ENCODE data around the gene NCK1.

The NCK1 gene

DNA sequence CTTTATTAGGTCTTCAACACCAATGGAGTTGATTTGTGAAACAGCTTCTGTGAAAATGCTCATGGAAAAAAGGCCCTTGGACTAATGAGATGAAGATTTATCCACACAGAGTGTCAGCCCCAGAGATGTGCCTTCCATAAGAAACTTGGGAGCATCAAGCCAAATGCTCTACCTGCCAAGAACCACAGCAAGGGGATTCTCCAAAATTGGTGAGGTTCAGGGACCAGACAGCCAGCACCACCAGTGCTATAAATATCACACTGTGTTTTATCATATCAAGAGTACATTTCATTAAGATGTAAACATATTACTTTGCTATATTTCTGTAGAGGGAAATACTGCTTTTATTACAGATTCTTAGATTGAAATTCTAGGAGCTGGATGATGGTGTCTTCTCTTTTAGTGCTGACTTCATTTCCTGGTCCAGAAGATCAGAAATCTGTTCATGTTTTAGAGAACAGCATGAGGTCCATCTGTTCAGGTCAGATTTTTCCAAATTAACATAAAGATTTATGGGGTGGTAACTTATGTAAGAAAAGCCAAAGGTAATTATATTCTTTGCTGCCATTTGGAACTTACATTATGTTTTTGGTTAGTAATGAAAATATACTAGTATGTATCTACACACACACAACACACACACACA is 25.4 kb upstream of the NCK1 start:
- Histone ChIP-seq H3K27ac (ENCODE audit: low read depth, low read length) (no peak overlapping the region), H4K20me1 (ENCODE audit: control insufficient read depth, insufficient read depth, low read depth, low read length) (no peaks in the 10 kb centered on the region)
- TF ChIP-seq, protein P1, sequence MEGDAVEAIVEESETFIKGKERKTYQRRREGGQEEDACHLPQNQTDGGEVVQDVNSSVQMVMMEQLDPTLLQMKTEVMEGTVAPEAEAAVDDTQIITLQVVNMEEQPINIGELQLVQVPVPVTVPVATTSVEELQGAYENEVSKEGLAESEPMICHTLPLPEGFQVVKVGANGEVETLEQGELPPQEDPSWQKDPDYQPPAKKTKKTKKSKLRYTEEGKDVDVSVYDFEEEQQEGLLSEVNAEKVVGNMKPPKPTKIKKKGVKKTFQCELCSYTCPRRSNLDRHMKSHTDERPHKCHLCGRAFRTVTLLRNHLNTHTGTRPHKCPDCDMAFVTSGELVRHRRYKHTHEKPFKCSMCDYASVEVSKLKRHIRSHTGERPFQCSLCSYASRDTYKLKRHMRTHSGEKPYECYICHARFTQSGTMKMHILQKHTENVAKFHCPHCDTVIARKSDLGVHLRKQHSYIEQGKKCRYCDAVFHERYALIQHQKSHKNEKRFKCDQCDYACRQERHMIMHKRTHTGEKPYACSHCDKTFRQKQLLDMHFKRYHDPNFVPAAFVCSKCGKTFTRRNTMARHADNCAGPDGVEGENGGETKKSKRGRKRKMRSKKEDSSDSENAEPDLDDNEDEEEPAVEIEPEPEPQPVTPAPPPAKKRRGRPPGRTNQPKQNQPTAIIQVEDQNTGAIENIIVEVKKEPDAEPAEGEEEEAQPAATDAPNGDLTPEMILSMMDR (IDR thresholded peaks at IDR 0.05; ENCODE audit: low read depth, low read length, poor library complexity, severe bottlenecking) = no peak
- no peak for TF ChIP-seq EZH2phosphoT487 (IDR thresholded peaks at IDR 0.05; ENCODE audit: borderline replicate concordance, low read length)

DNA sequence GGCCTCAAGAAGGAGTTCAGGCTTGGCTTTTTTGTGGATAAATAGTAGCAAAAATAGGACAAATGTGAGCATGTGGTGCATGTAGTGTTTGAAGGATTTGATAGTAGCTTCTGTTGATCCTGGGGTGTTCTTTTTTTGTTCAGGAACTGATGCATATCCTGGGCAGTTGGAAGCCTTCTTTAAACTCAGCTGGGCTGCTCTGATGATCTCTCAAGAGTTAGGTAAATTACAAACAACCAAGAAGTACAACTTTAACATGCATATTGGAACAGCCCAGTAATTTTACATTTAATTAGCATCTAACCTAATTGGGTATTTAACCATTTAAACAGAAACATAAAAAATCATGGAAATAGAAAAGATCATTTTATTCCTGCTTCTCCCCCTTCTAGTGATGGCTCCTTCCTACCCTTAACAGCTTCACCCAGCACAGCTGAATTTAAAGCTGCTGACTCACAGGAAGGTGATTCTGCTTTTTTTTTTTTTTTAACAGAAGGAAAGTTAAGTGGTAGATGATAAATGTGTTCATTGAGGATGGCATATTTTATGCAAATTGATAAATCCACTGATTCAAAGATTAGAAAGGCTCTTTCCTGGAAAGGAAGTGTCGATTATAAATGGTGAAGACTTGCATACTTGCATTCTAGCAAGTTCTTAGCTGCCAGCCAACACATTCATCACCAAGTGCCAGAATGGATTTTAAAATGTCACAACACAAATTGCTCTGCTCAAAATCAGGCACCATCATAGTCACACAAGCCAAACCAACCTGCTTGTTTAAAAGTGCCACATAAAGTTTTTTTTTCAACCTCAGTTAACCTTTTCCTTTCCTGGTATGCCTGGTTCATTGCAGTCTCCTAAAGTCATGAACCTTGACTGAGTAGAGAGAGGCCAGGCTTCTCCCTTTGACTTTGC is 23.1 kb upstream of the NCK1 start:
- no peaks in the 10 kb centered on the region for H3K79me2 ChIP-seq (ENCODE audit: control insufficient read depth, low read length)
- H3K4me3 ChIP-seq (ENCODE audit: low read length) = no peak overlapping the region
- no peak overlapping the region for H3K4me2 ChIP-seq (ENCODE audit: low read length)
- H3K27me3 ChIP-seq (ENCODE audit: control insufficient read depth, low read length) = no peaks in the 10 kb centered on the region
- TF ChIP-seq EZH2phosphoT487 (IDR thresholded peaks at IDR 0.05; ENCODE audit: borderline replicate concordance, low read length) = no peak
- TF ChIP-seq, protein P1 (IDR thresholded peaks at IDR 0.05; ENCODE audit: low read depth, low read length, poor library complexity, severe bottlenecking) = no peak
- H3K27ac ChIP-seq (ENCODE audit: low read depth, low read length) = no peak overlapping the region
- no peaks in the 10 kb centered on the region for H3K9me3 ChIP-seq (ENCODE audit: control insufficient read depth, insufficient read depth, low read length)
- H3K9me2 ChIP-seq (replicated peaks; ENCODE audit: control insufficient read depth, low read length) = no peaks in the 10 kb centered on the region
- peaks cover 17% of the 10 kb centered on the region for H3K36me3 ChIP-seq (ENCODE audit: control insufficient read depth, low read length)
- H3K4me1 ChIP-seq (ENCODE audit: control insufficient read depth, low read length) = no peaks in the 10 kb centered on the region
- no peaks in the 10 kb centered on the region for H4K20me1 ChIP-seq (ENCODE audit: control insufficient read depth, insufficient read depth, low read depth, low read length)
- H3F3A ChIP-seq (ENCODE audit: control insufficient read depth, insufficient read depth) = peaks cover 4% of the 10 kb centered on the region; the same call in 1 of the 2 replicates

More for the DNA sequence above, 25.4 kb upstream of the NCK1 start:
- no peaks in the 10 kb centered on the region for H3K27me3 ChIP-seq (ENCODE audit: control insufficient read depth, low read length)
- H3K4me1 ChIP-seq (ENCODE audit: control insufficient read depth, low read length) = no peaks in the 10 kb centered on the region
- H3K4me3 ChIP-seq (ENCODE audit: low read length) = no peak overlapping the region
- H3K79me2 ChIP-seq (ENCODE audit: control insufficient read depth, low read length) = no peaks in the 10 kb centered on the region
- peaks cover 9% of the 10 kb centered on the region for H3K36me3 ChIP-seq (ENCODE audit: control insufficient read depth, low read length)
- peaks cover 4% of the 10 kb centered on the region; the same call in 1 of the 2 replicates for H3F3A ChIP-seq (ENCODE audit: control insufficient read depth, insufficient read depth)
- H3K4me2 ChIP-seq (ENCODE audit: low read length) = no peak overlapping the region
- H3K9me3 ChIP-seq (ENCODE audit: control insufficient read depth, insufficient read depth, low read length) = no peaks in the 10 kb centered on the region
- no peaks in the 10 kb centered on the region for H3K9me2 ChIP-seq (replicated peaks; ENCODE audit: control insufficient read depth, low read length)

DNA sequence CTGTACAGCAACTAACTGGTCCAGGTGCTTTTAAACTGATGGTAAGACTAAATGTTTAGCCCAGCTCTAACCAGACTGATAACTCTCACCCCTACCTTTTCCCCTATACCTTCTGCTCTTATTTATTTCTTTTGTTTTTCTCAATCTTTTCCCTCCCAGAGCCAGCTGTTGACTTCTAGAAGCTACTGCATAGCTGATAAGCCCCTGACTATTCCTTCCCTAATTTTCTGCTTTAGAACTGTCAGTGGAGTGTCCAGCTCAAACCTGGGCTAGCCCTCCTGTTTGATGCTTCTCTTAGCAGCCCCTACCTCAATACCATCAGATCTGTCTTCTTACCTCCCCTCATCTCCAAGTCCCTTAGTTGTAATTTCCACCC is 22.5 kb upstream of the NCK1 start:
- Histone ChIP-seq H4K20me1 (ENCODE audit: control insufficient read depth, insufficient read depth, low read depth, low read length) (no peaks in the 10 kb centered on the region), H3K27ac (ENCODE audit: low read depth, low read length) (no peak overlapping the region), H3K4me2 (ENCODE audit: low read length) (no peak overlapping the region), H3K4me3 (ENCODE audit: low read length) (no peak overlapping the region), H3K27me3 (ENCODE audit: control insufficient read depth, low read length) (no peaks in the 10 kb centered on the region), H3K4me1 (ENCODE audit: control insufficient read depth, low read length) (no peaks in the 10 kb centered on the region), H3F3A (ENCODE audit: control insufficient read depth, insufficient read depth) (peaks cover 4% of the 10 kb centered on the region; the same call in 1 of the 2 replicates), H3K36me3 (ENCODE audit: control insufficient read depth, low read length) (peaks cover 17% of the 10 kb centered on the region), H3K9me2 (replicated peaks; ENCODE audit: control insufficient read depth, low read length) (no peaks in the 10 kb centered on the region), H3K79me2 (ENCODE audit: control insufficient read depth, low read length) (no peaks in the 10 kb centered on the region), H3K9me3 (ENCODE audit: control insufficient read depth, insufficient read depth, low read length) (no peaks in the 10 kb centered on the region)
- TF ChIP-seq EZH2phosphoT487 (IDR thresholded peaks at IDR 0.05; ENCODE audit: borderline replicate concordance, low read length) = no peak
- TF ChIP-seq, protein P1 (IDR thresholded peaks at IDR 0.05; ENCODE audit: low read depth, low read length, poor library complexity, severe bottlenecking) = no peak
